ENCODE results near the gene PRKAG1.

PRKAG1 gene

DNA sequence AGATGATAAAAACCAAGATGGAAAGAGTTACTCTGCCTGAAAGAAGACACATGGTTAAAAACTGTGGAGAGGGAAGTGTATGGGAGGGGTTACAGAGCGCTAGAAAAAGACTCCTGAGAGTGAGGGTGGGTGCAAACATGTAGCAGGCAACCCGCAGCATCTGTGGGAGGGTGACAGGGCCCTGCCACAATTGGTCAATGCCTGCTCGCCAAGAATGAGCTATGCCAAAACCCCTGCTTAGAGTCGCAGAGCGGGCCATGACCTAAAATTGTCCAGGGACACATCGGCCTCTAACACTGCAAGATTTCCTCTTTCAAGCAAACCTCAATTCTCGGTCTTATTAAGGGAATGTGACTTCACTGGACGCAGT lies 700 bp downstream of the PRKAG1 start:
- Histone ChIP-seq H3K4me1 (ENCODE audit: low read length) (peaks cover 16% of the 10 kb centered on the region), H3K27me3 (ENCODE audit: low read depth, low read length) (no peaks in the 10 kb centered on the region), H3K27ac (ENCODE audit: low read length) (peak overlapping the region; percentile 81), H3K9me3 (ENCODE audit: insufficient read depth, low read length) (no peaks in the 10 kb centered on the region), H4K20me1 (ENCODE audit: insufficient read depth, low read length) (0 out of 2 replicates have a peak, but pooled peaks cover 4% of the 10 kb centered on the region), H2AFZ (ENCODE audit: low read depth, low read length) (peak overlapping the region; percentile 33; the same call in 1 of the 2 replicates), H3K9ac (ENCODE audit: low read length) (peak overlapping the region; percentile 90), H3K36me3 (replicated peaks; ENCODE audit: low read depth, low read length) (peaks cover 14% of the 10 kb centered on the region), H3K79me2 (ENCODE audit: low read length) (peaks cover 19% of the 10 kb centered on the region), H3K4me2 (ENCODE audit: low read length) (peak overlapping the region; percentile 83), H3K4me3 (ENCODE audit: low read length) (peak overlapping the region; percentile 91)
- TF ChIP-seq EZH2phosphoT487 (IDR thresholded peaks at IDR 0.05; ENCODE audit: low read depth): no peak
- TF ChIP-seq, protein P1, sequence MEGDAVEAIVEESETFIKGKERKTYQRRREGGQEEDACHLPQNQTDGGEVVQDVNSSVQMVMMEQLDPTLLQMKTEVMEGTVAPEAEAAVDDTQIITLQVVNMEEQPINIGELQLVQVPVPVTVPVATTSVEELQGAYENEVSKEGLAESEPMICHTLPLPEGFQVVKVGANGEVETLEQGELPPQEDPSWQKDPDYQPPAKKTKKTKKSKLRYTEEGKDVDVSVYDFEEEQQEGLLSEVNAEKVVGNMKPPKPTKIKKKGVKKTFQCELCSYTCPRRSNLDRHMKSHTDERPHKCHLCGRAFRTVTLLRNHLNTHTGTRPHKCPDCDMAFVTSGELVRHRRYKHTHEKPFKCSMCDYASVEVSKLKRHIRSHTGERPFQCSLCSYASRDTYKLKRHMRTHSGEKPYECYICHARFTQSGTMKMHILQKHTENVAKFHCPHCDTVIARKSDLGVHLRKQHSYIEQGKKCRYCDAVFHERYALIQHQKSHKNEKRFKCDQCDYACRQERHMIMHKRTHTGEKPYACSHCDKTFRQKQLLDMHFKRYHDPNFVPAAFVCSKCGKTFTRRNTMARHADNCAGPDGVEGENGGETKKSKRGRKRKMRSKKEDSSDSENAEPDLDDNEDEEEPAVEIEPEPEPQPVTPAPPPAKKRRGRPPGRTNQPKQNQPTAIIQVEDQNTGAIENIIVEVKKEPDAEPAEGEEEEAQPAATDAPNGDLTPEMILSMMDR (IDR thresholded peaks at IDR 0.05; ENCODE audit: low read depth, low read length): no peak

DNA sequence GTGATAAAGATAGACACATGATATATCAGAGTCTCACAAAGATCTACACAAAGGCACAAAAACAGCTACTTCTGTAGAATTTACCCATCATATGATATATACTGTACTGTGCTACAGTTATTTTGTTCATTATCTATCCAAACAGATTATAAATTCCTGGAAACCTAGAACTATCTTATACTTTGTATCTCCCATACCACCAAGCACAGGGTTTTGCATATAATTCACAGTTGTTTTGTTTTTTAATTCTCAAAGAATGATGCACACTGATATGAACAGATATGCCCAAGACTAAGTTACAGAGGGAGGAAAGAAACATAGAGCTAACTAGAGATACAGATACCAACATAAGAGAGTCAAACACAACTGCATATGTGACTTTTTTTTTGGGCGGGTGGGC lies 3.4 kb downstream of the PRKAG1 start:
- Histone ChIP-seq H4K20me1 (ENCODE audit: insufficient read depth, low read length) (0 out of 2 replicates have a peak, but pooled peaks cover 4% of the 10 kb centered on the region), H3K4me2 (ENCODE audit: low read length) (no peak overlapping the region), H3K27ac (ENCODE audit: low read length) (no peak overlapping the region), H3K9me3 (ENCODE audit: insufficient read depth, low read length) (no peaks in the 10 kb centered on the region), H3K4me1 (ENCODE audit: low read length) (peaks cover 16% of the 10 kb centered on the region), H3K4me3 (ENCODE audit: low read length) (no peak overlapping the region), H3K36me3 (replicated peaks; ENCODE audit: low read depth, low read length) (peaks cover 7% of the 10 kb centered on the region), H2AFZ (ENCODE audit: low read depth, low read length) (no peak overlapping the region), H3K9ac (ENCODE audit: low read length) (no peak overlapping the region), H3K27me3 (ENCODE audit: low read depth, low read length) (no peaks in the 10 kb centered on the region), H3K79me2 (ENCODE audit: low read length) (peaks cover 19% of the 10 kb centered on the region)
- TF ChIP-seq, protein P1 (IDR thresholded peaks at IDR 0.05; ENCODE audit: low read depth, low read length): no peak
- no peak for TF ChIP-seq EZH2phosphoT487 (IDR thresholded peaks at IDR 0.05; ENCODE audit: low read depth)

DNA sequence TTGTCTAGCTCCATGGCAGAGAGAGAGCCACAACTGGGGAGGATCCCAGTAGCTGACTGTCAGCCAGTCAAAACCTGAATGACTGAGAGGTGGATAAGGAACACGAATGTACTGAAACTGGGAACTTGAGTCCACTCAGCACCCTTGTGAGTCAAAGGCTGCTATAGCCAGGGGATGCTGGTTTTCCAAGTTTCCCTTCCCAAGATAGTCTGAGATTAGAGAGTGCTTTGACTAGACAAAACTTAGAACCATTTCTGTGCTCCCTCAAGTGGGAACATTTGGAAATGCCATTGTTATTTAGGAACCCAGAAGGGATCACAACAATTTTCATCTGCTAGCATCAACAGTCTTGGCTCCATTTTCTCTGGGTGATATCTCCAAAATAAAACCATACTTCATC lies 4.0 kb downstream of the PRKAG1 start:
- no peak overlapping the region for H2AFZ ChIP-seq (ENCODE audit: low read depth, low read length)
- H4K20me1 ChIP-seq (ENCODE audit: insufficient read depth, low read length): 0 out of 2 replicates have a peak, but pooled peaks cover 4% of the 10 kb centered on the region
- TF ChIP-seq, protein P1 (IDR thresholded peaks at IDR 0.05; ENCODE audit: low read depth, low read length): no peak
- no peak for TF ChIP-seq EZH2phosphoT487 (IDR thresholded peaks at IDR 0.05; ENCODE audit: low read depth)
- peaks cover 10% of the 10 kb centered on the region for H3K4me1 ChIP-seq (ENCODE audit: low read length)
- peaks cover 19% of the 10 kb centered on the region for H3K79me2 ChIP-seq (ENCODE audit: low read length)
- H3K9me3 ChIP-seq (ENCODE audit: insufficient read depth, low read length): no peaks in the 10 kb centered on the region
- H3K27ac ChIP-seq (ENCODE audit: low read length): no peak overlapping the region
- H3K4me2 ChIP-seq (ENCODE audit: low read length): no peak overlapping the region
- H3K4me3 ChIP-seq (ENCODE audit: low read length): no peak overlapping the region
- peaks cover 11% of the 10 kb centered on the region for H3K36me3 ChIP-seq (replicated peaks; ENCODE audit: low read depth, low read length)
- H3K9ac ChIP-seq (ENCODE audit: low read length): no peak overlapping the region
- no peaks in the 10 kb centered on the region for H3K27me3 ChIP-seq (ENCODE audit: low read depth, low read length)

DNA sequence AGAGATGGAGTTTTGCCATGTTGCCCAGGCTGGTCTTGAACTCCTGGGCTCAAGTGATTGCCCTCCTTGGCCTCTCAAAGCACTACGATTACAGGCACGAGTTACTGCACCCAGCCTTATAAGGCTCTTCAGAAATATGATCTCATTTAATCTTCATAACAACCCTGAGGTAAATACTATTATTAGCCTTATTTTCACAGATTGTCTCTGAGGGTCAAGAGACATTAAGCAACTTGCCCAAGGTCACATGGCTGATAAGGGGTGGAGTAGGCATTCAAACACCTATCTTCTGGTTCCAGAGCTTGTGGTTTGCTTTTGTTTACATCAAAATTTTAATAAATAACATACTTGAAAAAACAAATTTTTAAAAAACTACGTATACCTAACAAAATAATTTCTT lies 5.1 kb downstream of the PRKAG1 start:
- Histone ChIP-seq H3K36me3 (replicated peaks; ENCODE audit: low read depth, low read length) (peaks cover 11% of the 10 kb centered on the region), H3K4me1 (ENCODE audit: low read length) (peaks cover 8% of the 10 kb centered on the region), H3K27me3 (ENCODE audit: low read depth, low read length) (no peaks in the 10 kb centered on the region), H3K79me2 (ENCODE audit: low read length) (peaks cover 19% of the 10 kb centered on the region), H3K27ac (ENCODE audit: low read length) (no peak overlapping the region), H3K4me2 (ENCODE audit: low read length) (no peak overlapping the region), H2AFZ (ENCODE audit: low read depth, low read length) (no peak overlapping the region), H4K20me1 (ENCODE audit: insufficient read depth, low read length) (0 out of 2 replicates have a peak, but pooled peaks cover 4% of the 10 kb centered on the region), H3K4me3 (ENCODE audit: low read length) (no peak overlapping the region), H3K9me3 (ENCODE audit: insufficient read depth, low read length) (no peaks in the 10 kb centered on the region), H3K9ac (ENCODE audit: low read length) (no peak overlapping the region)
- TF ChIP-seq EZH2phosphoT487 (IDR thresholded peaks at IDR 0.05; ENCODE audit: low read depth): no peak
- TF ChIP-seq, protein P1 (IDR thresholded peaks at IDR 0.05; ENCODE audit: low read depth, low read length): no peak

Data from OCI-LY3 (cell line).